OCI-LY1 (cell line): ENCODE measurements around the gene AMD1.

ENCODE experiments used
- H2AFZ ChIP-seq: fragments of 200-600 bp; sonication (generic), shearing (Covaris generic); 2 replicates; pipeline ENCODE4 v1.6.0; 2014; ENCODE audit warnings: antibody characterized with exemption, mild to moderate bottlenecking, low read length
- H3F3A ChIP-seq: fragments of 200-600 bp; sonication (generic), shearing (Covaris generic); 2 replicates; pipeline ENCODE4 v1.6.0; 2014; ENCODE audit warnings: mild to moderate bottlenecking, antibody characterized with exemption, low read length, moderate library complexity; ENCODE audit not compliant: insufficient read depth
- H3K27ac ChIP-seq: fragments of 200-600 bp; sonication (generic); 2 replicates; pipeline ENCODE4 v1.5.1; 2014; ENCODE audit warnings: low read length, mixed run types, mild to moderate bottlenecking, low read depth; ENCODE audit not compliant: poor library complexity, severe bottlenecking
- H3K27me3 ChIP-seq: fragments of 200-600 bp; sonication (generic); 2 replicates; pipeline ENCODE4 v1.6.0; 2014; ENCODE audit warnings: antibody characterized with exemption, mild to moderate bottlenecking, low read length, moderate library complexity; ENCODE audit not compliant: insufficient read depth
- H3K36me3 ChIP-seq: fragments of 200-600 bp; sonication (generic); 2 replicates; pipeline ENCODE4 v1.6.1; 2014; ENCODE audit warnings: mild to moderate bottlenecking, antibody characterized with exemption, low read length, moderate library complexity, mixed read lengths; ENCODE audit not compliant: insufficient read depth
- H3K4me1 ChIP-seq: fragments of 200-600 bp; sonication (generic); 2 replicates; pipeline ENCODE4 v1.5.1; 2014; ENCODE audit warnings: mild to moderate bottlenecking, low read length, moderate library complexity; ENCODE audit not compliant: insufficient read depth, severe bottlenecking
- H3K4me2 ChIP-seq: fragments of 200-600 bp; sonication (generic), shearing (Covaris generic); 2 replicates; pipeline ENCODE4 v1.6.1; 2014; ENCODE audit warnings: low read length
- H3K4me3 ChIP-seq: fragments of 200-600 bp; sonication (generic); 2 replicates; pipeline ENCODE4 v1.5.1; 2014; ENCODE audit warnings: low read length, low read depth, mild to moderate bottlenecking, mixed read lengths; ENCODE audit not compliant: poor library complexity, severe bottlenecking
- H3K79me2 ChIP-seq: fragments of 200-600 bp; shearing (Covaris generic); 2 replicates; pipeline ENCODE4 v1.6.1; 2016; ENCODE audit warnings: mixed run types, low read length, mixed read lengths; ENCODE audit not compliant: insufficient read depth
- H3K9ac ChIP-seq: fragments of 200-600 bp; sonication (generic), shearing (Covaris generic); 2 replicates; pipeline ENCODE4 v1.6.1; 2014; ENCODE audit warnings: mild to moderate bottlenecking, low read length, mixed read lengths
- H3K9me2 ChIP-seq: fragments of 200-600 bp; sonication (generic), shearing (Covaris generic); 2 replicates; pipeline ENCODE4 v1.6.1; 2014; ENCODE audit warnings: low read depth, mild to moderate bottlenecking, low read length, mixed read lengths
- H3K9me3 ChIP-seq: fragments of 200-600 bp; shearing (Covaris generic); 2 replicates; pipeline ENCODE4 v1.6.1; 2014; ENCODE audit warnings: low read length, mixed read lengths
- H4K20me1 ChIP-seq: fragments of 200-600 bp; sonication (generic), shearing (Covaris generic); 2 replicates; pipeline ENCODE4 v1.6.0; 2016; ENCODE audit warnings: mild to moderate bottlenecking, low read length; ENCODE audit not compliant: insufficient read depth
- EZH2 ChIP-seq: fragments of 200-600 bp; sonication (generic), shearing (Covaris generic); IDR thresholded peaks from 2 replicates; pipeline ENCODE4 v1.8.0; 2017; ENCODE audit warnings: borderline replicate concordance, mixed run types, mild to moderate bottlenecking, antibody characterized with exemption, low read length, moderate library complexity, mixed read lengths
- TF ChIP-seq, protein P1 (sequence below): fragments of 200-600 bp; sonication (generic), shearing (Covaris generic); IDR thresholded peaks from 2 replicates; pipeline ENCODE4 v1.5.1; 2017; ENCODE audit warnings: mild to moderate bottlenecking, antibody characterized with exemption, low read length, moderate library complexity, mixed read lengths

AMD1 gene

DNA sequence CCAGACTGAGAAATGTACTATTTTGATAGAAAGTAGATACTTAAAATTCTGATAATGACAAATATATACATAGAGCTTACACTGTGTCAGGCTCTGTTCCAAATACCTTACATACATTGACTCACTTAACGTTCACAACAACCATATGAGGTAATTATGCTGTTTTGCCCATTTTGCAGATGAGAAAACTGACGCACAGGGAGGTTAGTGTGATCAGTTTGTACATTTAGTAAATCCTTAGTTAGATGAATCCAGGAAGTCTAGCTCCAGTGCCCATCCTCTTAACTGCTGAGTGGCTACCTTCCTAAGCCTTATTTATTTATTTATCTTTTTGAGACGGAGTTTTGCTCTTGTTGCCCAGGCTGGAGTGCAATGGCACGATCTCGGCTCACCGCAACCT, 60.6 kb downstream of the AMD1 start:
- Histone ChIP-seq H3K9me3 (no peaks in the 10 kb centered on the region), H2AFZ (no peak overlapping the region), H3K36me3 (no peaks in the 10 kb centered on the region), H3K9ac (no peak overlapping the region), H3K79me2 (no peaks in the 10 kb centered on the region), H3K4me2 (no peak overlapping the region), H3K27me3 (no peaks in the 10 kb centered on the region), H3K27ac (no peak overlapping the region), H3F3A (no peaks in the 10 kb centered on the region), H3K9me2 (no peaks in the 10 kb centered on the region), H3K4me3 (no peak overlapping the region), H3K4me1 (no peaks in the 10 kb centered on the region), H4K20me1 (no peaks in the 10 kb centered on the region)
- TF ChIP-seq, protein P1, sequence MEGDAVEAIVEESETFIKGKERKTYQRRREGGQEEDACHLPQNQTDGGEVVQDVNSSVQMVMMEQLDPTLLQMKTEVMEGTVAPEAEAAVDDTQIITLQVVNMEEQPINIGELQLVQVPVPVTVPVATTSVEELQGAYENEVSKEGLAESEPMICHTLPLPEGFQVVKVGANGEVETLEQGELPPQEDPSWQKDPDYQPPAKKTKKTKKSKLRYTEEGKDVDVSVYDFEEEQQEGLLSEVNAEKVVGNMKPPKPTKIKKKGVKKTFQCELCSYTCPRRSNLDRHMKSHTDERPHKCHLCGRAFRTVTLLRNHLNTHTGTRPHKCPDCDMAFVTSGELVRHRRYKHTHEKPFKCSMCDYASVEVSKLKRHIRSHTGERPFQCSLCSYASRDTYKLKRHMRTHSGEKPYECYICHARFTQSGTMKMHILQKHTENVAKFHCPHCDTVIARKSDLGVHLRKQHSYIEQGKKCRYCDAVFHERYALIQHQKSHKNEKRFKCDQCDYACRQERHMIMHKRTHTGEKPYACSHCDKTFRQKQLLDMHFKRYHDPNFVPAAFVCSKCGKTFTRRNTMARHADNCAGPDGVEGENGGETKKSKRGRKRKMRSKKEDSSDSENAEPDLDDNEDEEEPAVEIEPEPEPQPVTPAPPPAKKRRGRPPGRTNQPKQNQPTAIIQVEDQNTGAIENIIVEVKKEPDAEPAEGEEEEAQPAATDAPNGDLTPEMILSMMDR: no peak
- no peak for TF ChIP-seq EZH2

GRCh38 chr6:110938171-110938570, 63.6 kb downstream of the AMD1 start:
- H2AFZ ChIP-seq: no peak overlapping the region
- H3K4me2 ChIP-seq: no peak overlapping the region
- H3K9ac ChIP-seq: no peak overlapping the region

GRCh38 chr6:110939429-110940200, 65.0 kb downstream of the AMD1 start:
- H2AFZ ChIP-seq: no peak overlapping the region
- no peaks in the 10 kb centered on the region for H3K9me2 ChIP-seq
- H3K9me3 ChIP-seq: no peaks in the 10 kb centered on the region
- H3K27ac ChIP-seq: no peak overlapping the region
- no peak overlapping the region for H3K4me3 ChIP-seq
- H3K27me3 ChIP-seq: no peaks in the 10 kb centered on the region
- H3K36me3 ChIP-seq: no peaks in the 10 kb centered on the region
- no peaks in the 10 kb centered on the region for H3K4me1 ChIP-seq
- H3F3A ChIP-seq: no peaks in the 10 kb centered on the region
- TF ChIP-seq EZH2: no peak
- TF ChIP-seq, protein P1: no peak
- H3K9ac ChIP-seq: no peak overlapping the region
- H4K20me1 ChIP-seq: no peaks in the 10 kb centered on the region
- no peak overlapping the region for H3K4me2 ChIP-seq
- H3K79me2 ChIP-seq: no peaks in the 10 kb centered on the region

More at GRCh38 chr6:110938171-110938570, 63.6 kb downstream of the AMD1 start:
- H4K20me1 ChIP-seq: no peaks in the 10 kb centered on the region
- H3K4me1 ChIP-seq: no peaks in the 10 kb centered on the region
- no peak overlapping the region for H3K4me3 ChIP-seq
- H3K9me2 ChIP-seq: no peaks in the 10 kb centered on the region
- H3K27ac ChIP-seq: no peak overlapping the region
- TF ChIP-seq EZH2: no peak
- TF ChIP-seq, protein P1: no peak
- no peaks in the 10 kb centered on the region for H3K79me2 ChIP-seq
- H3K9me3 ChIP-seq: no peaks in the 10 kb centered on the region
- H3F3A ChIP-seq: no peaks in the 10 kb centered on the region
- H3K36me3 ChIP-seq: no peaks in the 10 kb centered on the region
- H3K27me3 ChIP-seq: no peaks in the 10 kb centered on the region
